Endodermal cell (in vitro differentiated cells): ENCODE measurements around the gene RPS15. TPM values are rescaled to one million over a fixed set of nuclear protein-coding genes. Genes with fewer than 3 reads are reported as not detected.

ENCODE experiments used
- DNase-seq: peaks from one replicate; pipeline ENCODE4 v3.0.0-alpha.2; 2017
- H3K27ac ChIP-seq: 2 replicates; pipeline ENCODE4 v1.5.1; 2013; ENCODE audit warnings: mild to moderate bottlenecking, low read depth, low read length, moderate library complexity
- H3K27me3 ChIP-seq: 2 replicates; pipeline ENCODE4 v1.6.1; 2013; ENCODE audit warnings: mild to moderate bottlenecking, low read length, moderate library complexity; ENCODE audit not compliant: insufficient read depth, control insufficient read depth, poor library complexity, severe bottlenecking
- H3K36me3 ChIP-seq: 2 replicates; pipeline ENCODE4 v1.7.0; 2013; ENCODE audit warnings: mild to moderate bottlenecking, low read length, moderate library complexity; ENCODE audit not compliant: control insufficient read depth, insufficient read depth
- H3K4me1 ChIP-seq: one replicate; pipeline ENCODE4 v1.7.0; 2013; ENCODE audit warnings: low read length; ENCODE audit not compliant: control insufficient read depth, insufficient read depth
- H3K4me3 ChIP-seq: 2 replicates; pipeline ENCODE4 v1.5.1; 2013; ENCODE audit warnings: mild to moderate bottlenecking, low read length, moderate library complexity
- H3K9ac ChIP-seq: 2 replicates; pipeline ENCODE4 v1.6.1; 2013; ENCODE audit warnings: mild to moderate bottlenecking, low read length, moderate library complexity; ENCODE audit not compliant: poor library complexity, severe bottlenecking; ENCODE audit errors: extremely low read depth
- H3K9me3 ChIP-seq: 2 replicates; pipeline ENCODE4 v1.6.1; 2013; ENCODE audit warnings: mild to moderate bottlenecking, low read length, moderate library complexity; ENCODE audit not compliant: control insufficient read depth
- H3K27ac Mint-ChIP-seq: 2 replicates; pipeline ENCODE4 v1.8.0; 2020; ENCODE audit warnings: mixed read lengths
- H3K27me3 Mint-ChIP-seq: 2 replicates; pipeline ENCODE4 v1.8.0; 2021; ENCODE audit warnings: mild to moderate bottlenecking, mixed read lengths; ENCODE audit not compliant: insufficient read depth
- H3K36me3 Mint-ChIP-seq: 2 replicates; pipeline ENCODE4 v1.8.0; 2020; ENCODE audit warnings: low read depth, mixed read lengths
- H3K4me1 Mint-ChIP-seq: 2 replicates; pipeline ENCODE4 v1.8.0; 2020; ENCODE audit warnings: mixed read lengths
- H3K4me3 Mint-ChIP-seq: 2 replicates; pipeline ENCODE4 v1.8.0; 2020; ENCODE audit warnings: mild to moderate bottlenecking, moderate library complexity, mixed read lengths
- H3K9me3 Mint-ChIP-seq: 2 replicates; pipeline ENCODE4 v1.8.0; 2020; ENCODE audit warnings: mild to moderate bottlenecking, mixed read lengths
- CTCF ChIP-seq: fragments of 200-600 bp; sonication (generic); conservative IDR thresholded peaks from 2 replicates; pipeline ENCODE4 v1.5.0; 2021; ENCODE audit warnings: antibody characterized with exemption, mild to moderate bottlenecking
- WGBS, 2 experiments: methylation state at CpG; one replicate each; pipeline versions ENCODE4 v1.1.5 to v1.1.7; 2013; ENCODE audit warnings: missing lambda C conversion rate in 2 of 2, mixed read lengths in 1 of 2; ENCODE audit not compliant: insufficient coverage in 1 of 2, insufficient read length in 1 of 2; 5-methylcytosine and 5-hydroxymethylcytosine counted together
- total RNA-seq, 2 donors: library from RNA; stranded (reverse); fragmentation: NEBNext Ultra II Directional in 1 of 2; extraction: Animal tissue kit (Norgen Biotek cat#: 25700) in 1 of 2; gene quantifications; 2 replicates in 1 of 2; 3 replicates in 1 of 2; pipeline ENCODE4 v1.2.1, GENCODE V29; 2021

The RPS15 gene
- total RNA-seq, 2 donors from 2014 or later: 1,298 to 1,321 TPM

- Histone ChIP-seq H3K9me3 (no peaks in the 10 kb centered on the region), H3K27me3 (no peaks in the 10 kb centered on the region), H3K27ac (no peak overlapping the region), H3K36me3 (peaks cover 40% of the 10 kb centered on the region), H3K9ac (no peak overlapping the region), H3K4me3 (no peak overlapping the region), H3K4me1 (peaks cover 13% of the 10 kb centered on the region)
- no peak for TF ChIP-seq CTCF
- Mint-ChIP-seq H3K27me3 (no peaks in the 10 kb centered on the region), H3K4me3 (no peak overlapping the region), H3K9me3 (no peaks in the 10 kb centered on the region), H3K36me3 (peaks cover 37% of the 10 kb centered on the region), H3K4me1 (peaks cover 39% of the 10 kb centered on the region), H3K27ac (peak overlapping the region; percentile 30)
- no peak for DNase-seq
- whole genome bisulfite sequencing, 2 experiments: 96 to 97% methylated on average over 19 to 36 of the region's 36 CpGs
Observed at GRCh38 chr19:1412995-1413800, 25.0 kb upstream of the RPS15 start.

- Histone ChIP-seq H3K9me3 (no peaks in the 10 kb centered on the region), H3K36me3 (peaks cover 54% of the 10 kb centered on the region), H3K27ac (peak overlapping the region; percentile 3), H3K4me3 (no peak overlapping the region), H3K9ac (no peak overlapping the region), H3K27me3 (no peaks in the 10 kb centered on the region), H3K4me1 (peaks cover 6% of the 10 kb centered on the region)
- Mint-ChIP-seq H3K27ac (peak overlapping the region; percentile 92), H3K27me3 (no peaks in the 10 kb centered on the region), H3K4me3 (peak overlapping the region; percentile 38), H3K4me1 (peaks cover 17% of the 10 kb centered on the region), H3K9me3 (no peaks in the 10 kb centered on the region), H3K36me3 (peaks cover 37% of the 10 kb centered on the region)
- DNase-seq: no peak
- WGBS, 2 experiments: 84 to 90% methylated on average over 22 to 28 of the region's 28 CpGs
- no peak for TF ChIP-seq CTCF
Observed at GRCh38 chr19:1416014-1416841, 22.0 kb upstream of the RPS15 start.

GRCh38 chr19:1417145-1417544, 21.1 kb upstream of the RPS15 start:
- TF ChIP-seq CTCF: no peak
- H3K4me1 Mint-ChIP-seq: peaks cover 17% of the 10 kb centered on the region
- no peak overlapping the region for H3K4me3 Mint-ChIP-seq
- Histone ChIP-seq H3K9me3 (no peaks in the 10 kb centered on the region), H3K27ac (no peak overlapping the region), H3K27me3 (no peaks in the 10 kb centered on the region), H3K9ac (no peak overlapping the region), H3K4me3 (no peak overlapping the region), H3K4me1 (peaks cover 6% of the 10 kb centered on the region), H3K36me3 (peaks cover 62% of the 10 kb centered on the region)
- no peak for DNase-seq
- WGBS, 2 experiments: 96 to 99% methylated on average over 16 to 21 of the region's 21 CpGs
- peak overlapping the region; percentile 85 for H3K27ac Mint-ChIP-seq
- H3K27me3 Mint-ChIP-seq: no peaks in the 10 kb centered on the region
- H3K36me3 Mint-ChIP-seq: peaks cover 38% of the 10 kb centered on the region
- H3K9me3 Mint-ChIP-seq: no peaks in the 10 kb centered on the region
